ENCODE results near the gene OCA2.

- TF ChIP-seq CTCF (IDR thresholded peaks at IDR 0.05) (no peak), POLR2A (IDR thresholded peaks at IDR 0.05) (no peak)
Measured at GRCh38 chr15:27956285-27956684, 142.8 kb downstream of the OCA2 start.

All from vagina (tissue), 2 donors.